Cerebellar cortex (tissue), 1 donor: Measurements from ENCODE around the gene ARFGAP1.

ENCODE experiments used
- DNase-seq: peaks from one replicate; pipeline ENCODE4 v3.0.0-alpha.2; 2015; ENCODE audit warnings: low spot score

The ARFGAP1 gene

GRCh38 chr20:63241272-63241671 lies 31.3 kb upstream of the ARFGAP1 start:
- DNase-seq = no peak

GRCh38 chr20:63242736-63243135 lies 29.9 kb upstream of the ARFGAP1 start:
- no peak for DNase-seq

GRCh38 chr20:63243604-63244247 lies 28.9 kb upstream of the ARFGAP1 start:
- DNase-seq = no peak

- DNase-seq = no peak
Observed at GRCh38 chr20:63244468-63244867, 28.1 kb upstream of the ARFGAP1 start.

- DNase-seq = no peak
Observed at GRCh38 chr20:63246490-63247288, 25.9 kb upstream of the ARFGAP1 start.

GRCh38 chr20:63247671-63248228 lies 24.9 kb upstream of the ARFGAP1 start:
- no peak for DNase-seq

GRCh38 chr20:63248835-63249591 lies 23.6 kb upstream of the ARFGAP1 start:
- DNase-seq = no peak

- no peak for DNase-seq
Observed at GRCh38 chr20:63249891-63250290, 22.7 kb upstream of the ARFGAP1 start.

- peak; percentile 44 for DNase-seq
Observed at GRCh38 chr20:63251350-63251749, 21.3 kb upstream of the ARFGAP1 start.

- DNase-seq = no peak
Observed at GRCh38 chr20:63252284-63252711, 20.3 kb upstream of the ARFGAP1 start.

GRCh38 chr20:63253065-63253437 lies 19.6 kb upstream of the ARFGAP1 start:
- DNase-seq = no peak

- DNase-seq = no peak
Observed at GRCh38 chr20:63253438-63254231, 19.0 kb upstream of the ARFGAP1 start.

GRCh38 chr20:63254232-63254605 lies 18.4 kb upstream of the ARFGAP1 start, which contains the start of gene NKAIN4:
Gene NKAIN4 (minus strand): TSS chr20:63254463. CDS start chr20:63254450, 13 bp downstream.
- DNase-seq = no peak

- DNase-seq = no peak
Observed at GRCh38 chr20:63254606-63255384, 17.8 kb upstream of the ARFGAP1 start.

GRCh38 chr20:63255931-63256704 lies 16.5 kb upstream of the ARFGAP1 start:
- no peak for DNase-seq

- DNase-seq = no peak
Observed at GRCh38 chr20:63256954-63257353, 15.7 kb upstream of the ARFGAP1 start.

GRCh38 chr20:63257629-63258028 lies 15.0 kb upstream of the ARFGAP1 start:
- no peak for DNase-seq

- no peak for DNase-seq
Observed at GRCh38 chr20:63258781-63259180, 13.8 kb upstream of the ARFGAP1 start.

GRCh38 chr20:63259734-63260460 lies 12.7 kb upstream of the ARFGAP1 start:
- no peak for DNase-seq
